HCT116 (cell line): Measurements from ENCODE around the gene GFOD1. TPM values are rescaled to one million over a fixed set of nuclear protein-coding genes. Genes with fewer than 3 reads are reported as not detected.
A peak's percentile ranks its signal among the peaks of the same experiment; 100 is the strongest.

Experiments used
- ATAC-seq: fragments of 200-7000 bp; cut with Tn5 transposase; 2 replicates; pipeline ENCODE4 v1.9.1; 2020; ENCODE audit warnings: mild to moderate bottlenecking, moderate library complexity
- BruUV-seq: library from RNA; stranded (reverse); fragments of 400-500 nt; replicated peaks from 2 replicates; lab custom pipeline; 2021; lab: Mats Ljungman, UMichigan
- CTCF ChIA-PET: fragments of 300-600 bp; sonication (Branson Sonifier 250); formaldehyde crosslinking; loops from one replicate; lab custom pipeline; 2021; ENCODE audit warnings: antibody characterized with exemption; lab: Charles Lee
- POLR2A ChIA-PET: fragments of 300-600, 350-600 bp; sonication (Branson Sonifier 250); formaldehyde crosslinking; loops from one replicate; lab custom pipeline; 2021; ENCODE audit warnings: antibody characterized with exemption; lab: Charles Lee
- RAD21 ChIA-PET, 2 experiments: fragments of 300-600 bp; sonication (Branson Sonifier 250); formaldehyde crosslinking; loops; one replicate each; lab custom pipeline; 2023; ENCODE audit warnings: low total read pairs in 2 of 2; ENCODE audit not compliant: uncharacterized antibody in 2 of 2, unreplicated experiment in 2 of 2, low non-redundant PET in 1 of 2; lab: Charles Lee
- DNase-seq: peaks from one replicate; pipeline ENCODE4 v3.0.0-alpha.2; 2010; ENCODE audit warnings: low read depth, low spot score
- H2AFZ ChIP-seq: fragments of 200-600 bp; shearing (Covaris generic), sonication (generic); 2 replicates; pipeline ENCODE4 v1.6.1; 2017; ENCODE audit warnings: low read depth, mixed run types, mixed read lengths, antibody characterized with exemption, low read length; ENCODE audit not compliant: poor library complexity, severe bottlenecking
- H3K27ac ChIP-seq: 2 replicates; pipeline ENCODE4 v1.5.1; 2012; ENCODE audit warnings: low read depth, low read length
- H3K27me3 ChIP-seq: fragments of 200-600 bp; sonication (generic); 2 replicates; pipeline ENCODE4 v1.6.1; 2016; ENCODE audit warnings: mixed run types, low read length, mixed read lengths; ENCODE audit not compliant: insufficient read depth
- H3K36me3 ChIP-seq, 2 experiments: fragments of 200-500 bp in 1 of 2; fragments of 200-600 bp in 1 of 2; sonication (Bioruptor generic) in 1 of 2; sonication (generic) in 1 of 2; 2 replicates each; pipeline versions ENCODE4 v1.5.1 to v1.6.1; 2014 to 2016; ENCODE audit warnings: low read length in 2 of 2, inconsistent platforms in 1 of 2, mixed read lengths in 1 of 2, mixed run types in 1 of 2; ENCODE audit not compliant: insufficient read depth in 2 of 2, control insufficient read depth in 1 of 2
- H3K4me1 ChIP-seq, 2 experiments: fragments of 200-600 bp in 1 of 2; sonication (generic) in 1 of 2; 2 replicates each; pipeline versions ENCODE4 v1.5.1 to v1.6.1; 2012 to 2017; ENCODE audit warnings: low read length in 2 of 2, inconsistent platforms in 1 of 2, mild to moderate bottlenecking in 1 of 2, mixed read lengths in 1 of 2, mixed run types in 1 of 2, moderate library complexity in 1 of 2; ENCODE audit not compliant: insufficient read depth in 2 of 2, control insufficient read depth in 1 of 2
- H3K4me2 ChIP-seq: fragments of 200-600 bp; sonication (generic); 2 replicates; pipeline ENCODE4 v1.6.1; 2017; ENCODE audit warnings: mixed run types, low read length, mixed read lengths
- H3K4me3 ChIP-seq, 2 experiments: fragments of 200-600 bp in 1 of 2; sonication (generic) in 1 of 2; replicated peaks in 1 of 2; 2 replicates each; pipeline ENCODE4 v1.5.1; 2011 to 2016; ENCODE audit warnings: low read length in 2 of 2, control low read depth in 1 of 2, low read depth in 1 of 2, mild to moderate bottlenecking in 1 of 2, mixed read lengths in 1 of 2, mixed run types in 1 of 2
- H3K79me2 ChIP-seq: fragments of 200-600 bp; sonication (generic); 2 replicates; pipeline ENCODE4 v1.6.1; 2017; ENCODE audit warnings: mild to moderate bottlenecking, mixed run types, low read length, moderate library complexity, mixed read lengths; ENCODE audit not compliant: insufficient read depth
- H3K9ac ChIP-seq: fragments of 200-600 bp; sonication (generic); 2 replicates; pipeline ENCODE4 v1.6.1; 2016; ENCODE audit warnings: low read length, mixed read lengths
- H3K9me2 ChIP-seq: fragments of 200-600 bp; sonication (generic), shearing (Covaris generic); 2 replicates; pipeline ENCODE4 v1.6.1; 2017; ENCODE audit warnings: mixed run types, mild to moderate bottlenecking, moderate library complexity; ENCODE audit not compliant: insufficient read depth
- H3K9me3 ChIP-seq, 2 experiments: fragments of 200-500 bp in 1 of 2; fragments of 200-600 bp in 1 of 2; sonication (Bioruptor generic) in 1 of 2; sonication (generic) in 1 of 2; 2 replicates each; pipeline ENCODE4 v1.6.1; 2014 to 2017; ENCODE audit warnings: low read length in 2 of 2, mixed read lengths in 2 of 2, inconsistent platforms in 1 of 2, low read depth in 1 of 2, mild to moderate bottlenecking in 1 of 2, mixed run types in 1 of 2, moderate library complexity in 1 of 2; ENCODE audit not compliant: control insufficient read depth in 1 of 2, insufficient read depth in 1 of 2
- H4K20me1 ChIP-seq: fragments of 200-600 bp; sonication (generic), shearing (Covaris generic); 2 replicates; pipeline ENCODE4 v1.6.1; 2017; ENCODE audit warnings: mixed run types, mild to moderate bottlenecking, moderate library complexity; ENCODE audit not compliant: insufficient read depth
- CBX3 ChIP-seq: IDR thresholded peaks from 2 replicates; pipeline ENCODE4 v1.6.1; 2012; ENCODE audit warnings: low read depth
- CTCF ChIP-seq, 3 experiments: fragments of 200-600 bp in 1 of 3; sonication (generic) in 1 of 3; IDR thresholded peaks in 2 of 3; conservative IDR thresholded peaks in 1 of 3; 2 replicates each; pipeline ENCODE4 v1.5.1; 2012 to 2017; ENCODE audit warnings: low read depth in 2 of 3, low read length in 2 of 3, antibody characterized with exemption in 1 of 3, borderline replicate concordance in 1 of 3, control low read depth in 1 of 3, mild to moderate bottlenecking in 1 of 3, mixed read lengths in 1 of 3, mixed run types in 1 of 3, moderate library complexity in 1 of 3; ENCODE audit not compliant: insufficient read depth in 1 of 3
- EZH2 ChIP-seq: fragments of 200-600 bp; sonication (generic); IDR thresholded peaks from 2 replicates; pipeline ENCODE4 v1.6.1; 2017; ENCODE audit warnings: antibody characterized with exemption, mixed run types
- YY1 ChIP-seq: IDR thresholded peaks from 2 replicates; pipeline ENCODE4 v1.6.1; 2011; ENCODE audit warnings: low read length, low read depth, moderate library complexity, mild to moderate bottlenecking; ENCODE audit not compliant: insufficient replicate concordance; ENCODE audit errors: extremely low read depth
- intact Hi-C: fragments of 100-400 bp; cut with micrococcal nuclease; formaldehyde crosslinking; loops from 2 replicates; pipeline ENCODE4 v1.10.0; 2022
- total RNA-seq: library from RNA; stranded (reverse); gene quantifications from one replicate; pipeline ENCODE4 v1.2.1, GENCODE V29; 2021; ENCODE audit not compliant: unreplicated experiment
- TF ChIP-seq, protein P1 (sequence below): IDR thresholded peaks from 2 replicates; pipeline ENCODE4 v1.6.1; 2011; ENCODE audit warnings: mild to moderate bottlenecking, low read length, moderate library complexity; ENCODE audit not compliant: insufficient replicate concordance; ENCODE audit errors: extremely low read depth

The GFOD1 gene
- total RNA-seq, 1 experiment from 2014 or later: 3.8 TPM

GRCh38 chr6:13407368-13407708 lies 80.1 kb downstream of the GFOD1 start:
- H3K79me2 ChIP-seq: no peaks in the 10 kb centered on the region
- no peak for TF ChIP-seq EZH2
- TF ChIP-seq CTCF (IDR thresholded peaks at IDR 0.05 in 2 of 3, conservative IDR thresholded peaks at IDR 0.05 in 1 of 3; ENCODE audit: borderline replicate concordance in 1 of 3, insufficient read depth in 1 of 3, low read depth in 2 of 3, low read length in 2 of 3): no peak
- TF ChIP-seq, protein P1, sequence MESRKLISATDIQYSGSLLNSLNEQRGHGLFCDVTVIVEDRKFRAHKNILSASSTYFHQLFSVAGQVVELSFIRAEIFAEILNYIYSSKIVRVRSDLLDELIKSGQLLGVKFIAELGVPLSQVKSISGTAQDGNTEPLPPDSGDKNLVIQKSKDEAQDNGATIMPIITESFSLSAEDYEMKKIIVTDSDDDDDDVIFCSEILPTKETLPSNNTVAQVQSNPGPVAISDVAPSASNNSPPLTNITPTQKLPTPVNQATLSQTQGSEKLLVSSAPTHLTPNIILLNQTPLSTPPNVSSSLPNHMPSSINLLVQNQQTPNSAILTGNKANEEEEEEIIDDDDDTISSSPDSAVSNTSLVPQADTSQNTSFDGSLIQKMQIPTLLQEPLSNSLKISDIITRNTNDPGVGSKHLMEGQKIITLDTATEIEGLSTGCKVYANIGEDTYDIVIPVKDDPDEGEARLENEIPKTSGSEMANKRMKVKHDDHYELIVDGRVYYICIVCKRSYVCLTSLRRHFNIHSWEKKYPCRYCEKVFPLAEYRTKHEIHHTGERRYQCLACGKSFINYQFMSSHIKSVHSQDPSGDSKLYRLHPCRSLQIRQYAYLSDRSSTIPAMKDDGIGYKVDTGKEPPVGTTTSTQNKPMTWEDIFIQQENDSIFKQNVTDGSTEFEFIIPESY: no peak
- TF ChIP-seq CBX3: no peak
- no peak for TF ChIP-seq YY1
- H3K9me3 ChIP-seq: no peaks in the 10 kb centered on the region
- no peak overlapping the region for H2AFZ ChIP-seq
- no peak for DNase-seq
- peak overlapping the region; percentile 54; the same call in 1 of the 2 replicates for H3K4me2 ChIP-seq
- no peak overlapping the region for H3K9ac ChIP-seq
- no peaks in the 10 kb centered on the region for H3K36me3 ChIP-seq
- BruUV-seq: no TSS peak
- no peak overlapping the region for H3K27ac ChIP-seq
- no peaks in the 10 kb centered on the region for H4K20me1 ChIP-seq
- intact Hi-C loops: no loop called here
- H3K4me3 ChIP-seq: no peak overlapping the region
- ATAC-seq: peak; percentile 23; the same call in 1 of the 2 replicates
- ChIA-PET CTCF (no interaction called here), RAD21 (interaction anchor here in 1 of 2 experiments (0.6 kb wide), 1 partner anchor 9 kb away, joined by 3 read pairs; no protein-coding TSS in a partner anchor), POLR2A (no interaction called here)
- H3K9me2 ChIP-seq: no peaks in the 10 kb centered on the region
- H3K27me3 ChIP-seq: no peaks in the 10 kb centered on the region
- peaks cover 12 to 27% of the 10 kb centered on the region in 2 experiments for H3K4me1 ChIP-seq
